Activated CD8-positive, alpha-beta T cell treated with anti-CD3 and anti-CD28 coated beads for 36 hours (primary cell): ENCODE results near the gene SCUBE2. TPM values are rescaled to one million over a fixed set of nuclear protein-coding genes. Genes with fewer than 3 reads are reported as not detected.

ENCODE experiments used
- ATAC-seq: fragments of 200-7000 bp; cut with Tn5 transposase; one replicate; pipeline ENCODE4 v1.10.0; 2021; ENCODE audit warnings: mild to moderate bottlenecking, moderate library complexity
- CTCF ChIA-PET: fragments of 350-600 bp; sonication (Branson Sonifier 250); formaldehyde crosslinking; loops from one replicate; lab custom pipeline; 2021; ENCODE audit warnings: antibody characterized with exemption; lab: Charles Lee
- POLR2A ChIA-PET: fragments of 350-600 bp; sonication (Branson Sonifier 250); formaldehyde crosslinking; loops from one replicate; lab custom pipeline; 2021; ENCODE audit warnings: antibody characterized with exemption; lab: Charles Lee
- DNase-seq: peaks from one replicate; pipeline ENCODE4 v3.0.0-alpha.2; 2020
- H3K27ac Mint-ChIP-seq: one replicate; pipeline ENCODE4 v1.8.0; 2021; ENCODE audit warnings: mild to moderate bottlenecking, mixed read lengths
- H3K27me3 Mint-ChIP-seq: one replicate; pipeline ENCODE4 v1.8.0; 2021; ENCODE audit warnings: mixed read lengths
- H3K36me3 Mint-ChIP-seq: one replicate; pipeline ENCODE4 v1.8.0; 2021; ENCODE audit warnings: low read depth, mixed read lengths
- H3K4me1 Mint-ChIP-seq: one replicate; pipeline ENCODE4 v1.8.0; 2021; ENCODE audit warnings: low read depth, mixed read lengths
- H3K4me3 Mint-ChIP-seq: one replicate; pipeline ENCODE4 v1.8.0; 2021; ENCODE audit warnings: mild to moderate bottlenecking, moderate library complexity, mixed read lengths
- H3K9me3 Mint-ChIP-seq: one replicate; pipeline ENCODE4 v1.8.0; 2021; ENCODE audit warnings: mixed read lengths
- intact Hi-C: fragments of 100-400 bp; cut with micrococcal nuclease; formaldehyde crosslinking; loops from one replicate; pipeline ENCODE4 v1.10.0; 2022
- total RNA-seq, 2 experiments: library from RNA; stranded (reverse); gene quantifications; one replicate each; pipeline ENCODE4 v1.2.3, GENCODE V29; 2021
- TF ChIP-seq, protein P1 (sequence below): fragments of 200-600 bp; IDR thresholded peaks from one replicate; pipeline ENCODE4 v1.8.0; 2022; ENCODE audit warnings: antibody characterized with exemption, mild to moderate bottlenecking

The SCUBE2 gene
- not detected for total RNA-seq

DNA sequence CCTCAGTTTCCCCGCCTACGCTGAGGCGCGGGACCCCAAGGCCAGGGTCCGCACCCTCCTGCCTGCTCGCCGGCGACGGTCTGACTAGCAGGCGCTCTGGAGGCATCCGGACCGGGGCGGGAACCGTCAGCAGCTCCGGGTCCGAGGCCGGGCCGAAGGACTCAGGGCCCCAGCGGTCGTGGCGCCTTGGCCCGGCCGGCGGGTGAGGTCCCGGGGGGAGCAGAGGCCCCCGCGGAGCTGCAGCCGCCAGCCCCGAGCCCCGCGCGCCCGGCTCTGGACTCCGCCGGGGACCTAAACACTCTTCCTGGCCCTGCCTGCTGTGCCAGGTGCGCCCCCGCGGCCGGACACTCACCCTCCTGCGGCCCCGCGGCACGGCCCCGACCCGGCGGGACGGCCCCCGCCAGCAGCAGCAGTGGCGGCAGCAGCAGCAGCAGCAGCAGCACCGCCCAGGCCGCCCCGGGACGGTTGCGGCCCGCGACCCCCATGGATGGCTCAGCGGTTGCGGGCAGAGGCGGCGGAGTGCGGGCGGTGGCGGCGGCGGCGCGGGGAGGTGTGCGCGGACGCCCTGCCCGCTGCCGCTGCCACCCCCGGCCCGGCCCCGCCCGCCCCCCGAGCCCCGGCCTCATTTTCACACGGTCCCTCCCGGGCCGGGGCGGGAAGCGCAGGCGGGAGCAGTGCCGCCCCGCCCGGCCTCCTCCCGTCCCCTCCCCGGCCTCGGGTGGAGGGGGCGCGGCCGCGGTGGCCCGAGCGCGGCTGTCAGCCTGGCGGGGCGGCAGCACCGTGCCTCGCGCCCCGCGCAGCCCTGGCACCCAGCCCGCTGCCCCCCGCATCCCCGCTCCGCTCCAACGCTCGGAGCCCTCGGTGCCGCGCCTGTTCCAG, at the start of gene SCUBE2:
Gene SCUBE2, minus strand, starts transcription at position 556 of the 879 bp plus-strand sequence. Its CDS starts 71 bp downstream, at position 485.
- ATAC-seq (peak; percentile 42), DNase-seq (no peak)
- ChIA-PET CTCF (interaction anchor here (1.3 to 1.9 kb wide), 2 partner anchors 16 to 32 kb away, joined by 3 to 4 read pairs; no protein-coding TSS in a partner anchor), POLR2A (no interaction called here)
- Mint-ChIP-seq H3K27ac (no peak within 1 kb of the TSS), H3K27me3 (peaks cover 55% of the 10 kb centered on the region), H3K4me1 (no peaks in the 10 kb centered on the region), H3K36me3 (no peaks in the 10 kb centered on the region), H3K4me3 (no peak within 1 kb of the TSS), H3K9me3 (no peaks in the 10 kb centered on the region)
- intact Hi-C loops, result no loop called here
- TF ChIP-seq, protein P1, sequence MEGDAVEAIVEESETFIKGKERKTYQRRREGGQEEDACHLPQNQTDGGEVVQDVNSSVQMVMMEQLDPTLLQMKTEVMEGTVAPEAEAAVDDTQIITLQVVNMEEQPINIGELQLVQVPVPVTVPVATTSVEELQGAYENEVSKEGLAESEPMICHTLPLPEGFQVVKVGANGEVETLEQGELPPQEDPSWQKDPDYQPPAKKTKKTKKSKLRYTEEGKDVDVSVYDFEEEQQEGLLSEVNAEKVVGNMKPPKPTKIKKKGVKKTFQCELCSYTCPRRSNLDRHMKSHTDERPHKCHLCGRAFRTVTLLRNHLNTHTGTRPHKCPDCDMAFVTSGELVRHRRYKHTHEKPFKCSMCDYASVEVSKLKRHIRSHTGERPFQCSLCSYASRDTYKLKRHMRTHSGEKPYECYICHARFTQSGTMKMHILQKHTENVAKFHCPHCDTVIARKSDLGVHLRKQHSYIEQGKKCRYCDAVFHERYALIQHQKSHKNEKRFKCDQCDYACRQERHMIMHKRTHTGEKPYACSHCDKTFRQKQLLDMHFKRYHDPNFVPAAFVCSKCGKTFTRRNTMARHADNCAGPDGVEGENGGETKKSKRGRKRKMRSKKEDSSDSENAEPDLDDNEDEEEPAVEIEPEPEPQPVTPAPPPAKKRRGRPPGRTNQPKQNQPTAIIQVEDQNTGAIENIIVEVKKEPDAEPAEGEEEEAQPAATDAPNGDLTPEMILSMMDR, result no peak

DNA sequence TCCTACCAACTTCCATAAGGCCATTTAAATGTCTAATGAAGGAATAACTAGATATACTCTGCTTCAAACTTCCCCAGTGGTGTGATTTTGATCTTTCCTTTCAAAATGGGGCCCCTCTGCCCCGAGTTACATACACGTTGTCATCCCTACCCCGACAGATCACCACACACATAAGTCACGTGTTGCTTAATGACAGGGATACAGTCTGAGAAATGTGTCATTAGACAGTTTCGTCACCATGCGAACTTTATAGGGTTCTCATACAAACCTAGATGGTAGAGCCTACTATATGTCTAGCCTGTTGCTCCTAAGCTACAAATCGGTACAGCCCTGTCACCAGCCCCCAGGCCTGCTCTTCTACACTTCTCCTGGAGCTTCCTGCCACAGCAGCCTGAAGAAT, 49.8 kb upstream of the SCUBE2 start:
- H3K4me3 Mint-ChIP-seq, result no peak overlapping the region
- peaks cover 12% of the 10 kb centered on the region for H3K36me3 Mint-ChIP-seq
- POLR2A ChIA-PET, result no interaction called here
- no peaks in the 10 kb centered on the region for H3K9me3 Mint-ChIP-seq
- H3K27me3 Mint-ChIP-seq, result no peaks in the 10 kb centered on the region
- ATAC-seq (no peak), DNase-seq (no peak)
- peaks cover 8% of the 10 kb centered on the region for H3K4me1 Mint-ChIP-seq
- CTCF ChIA-PET, result interaction anchor here (2.6 kb wide), 1 partner anchor 365 kb away, joined by 8 read pairs; no protein-coding TSS in a partner anchor
- intact Hi-C loops, result no loop called here
- TF ChIP-seq, protein P1, result no peak
- no peak overlapping the region for H3K27ac Mint-ChIP-seq

DNA sequence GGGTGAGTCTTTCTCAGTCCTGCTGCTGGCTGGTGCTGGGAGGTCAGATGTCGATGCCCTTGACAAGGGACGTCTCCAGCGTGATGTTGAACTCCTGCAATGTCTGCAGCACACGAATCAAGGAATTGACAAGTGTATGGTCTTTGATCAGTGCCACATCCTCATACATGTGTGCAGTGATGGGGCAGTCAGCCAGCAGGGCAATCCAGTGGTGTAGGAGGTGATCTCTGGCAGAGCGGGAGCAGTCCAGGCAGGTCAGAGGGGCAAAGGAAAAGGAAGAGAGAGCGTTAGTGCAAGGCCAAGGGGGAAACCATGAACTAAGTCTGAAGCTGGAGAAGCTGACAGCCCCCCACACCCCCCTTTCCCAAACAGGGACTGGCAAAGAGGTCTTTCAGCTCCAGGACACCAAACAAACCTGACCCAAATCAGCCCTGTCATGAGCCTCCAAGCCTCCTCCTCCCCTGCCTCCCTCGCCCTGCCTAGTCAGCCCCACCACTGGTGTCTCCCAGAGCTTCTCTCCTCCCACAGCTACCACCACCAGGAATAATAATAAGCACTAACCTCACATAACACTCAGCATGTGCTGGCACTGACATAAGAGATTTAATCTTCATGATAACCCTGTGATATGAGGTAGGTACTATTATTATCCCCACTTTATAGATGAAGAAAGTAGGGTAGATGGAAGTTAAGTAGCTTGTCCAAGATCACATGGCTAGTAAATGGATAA, 48.4 kb upstream of the SCUBE2 start:
- TF ChIP-seq, protein P1, result no peak
- intact Hi-C loops, result loop anchor here (10.0 kb wide), 1 partner anchor 225 kb away; the partner anchor contains the start of gene AKIP1
- ATAC-seq (no peak), DNase-seq (no peak)
- no peaks in the 10 kb centered on the region for H3K9me3 Mint-ChIP-seq
- peaks cover 8% of the 10 kb centered on the region for H3K4me1 Mint-ChIP-seq
- H3K27ac Mint-ChIP-seq, result peak overlapping the region; percentile 6
- H3K4me3 Mint-ChIP-seq, result no peak overlapping the region
- POLR2A ChIA-PET, result no interaction called here
- H3K36me3 Mint-ChIP-seq, result peaks cover 7% of the 10 kb centered on the region
- H3K27me3 Mint-ChIP-seq, result no peaks in the 10 kb centered on the region
- CTCF ChIA-PET, result interaction anchor here (0.7 to 4.5 kb wide), 5 partner anchors 11 to 367 kb away, joined by 3 to 108 read pairs (median 8); partner anchors contain the start of gene AKIP1

DNA sequence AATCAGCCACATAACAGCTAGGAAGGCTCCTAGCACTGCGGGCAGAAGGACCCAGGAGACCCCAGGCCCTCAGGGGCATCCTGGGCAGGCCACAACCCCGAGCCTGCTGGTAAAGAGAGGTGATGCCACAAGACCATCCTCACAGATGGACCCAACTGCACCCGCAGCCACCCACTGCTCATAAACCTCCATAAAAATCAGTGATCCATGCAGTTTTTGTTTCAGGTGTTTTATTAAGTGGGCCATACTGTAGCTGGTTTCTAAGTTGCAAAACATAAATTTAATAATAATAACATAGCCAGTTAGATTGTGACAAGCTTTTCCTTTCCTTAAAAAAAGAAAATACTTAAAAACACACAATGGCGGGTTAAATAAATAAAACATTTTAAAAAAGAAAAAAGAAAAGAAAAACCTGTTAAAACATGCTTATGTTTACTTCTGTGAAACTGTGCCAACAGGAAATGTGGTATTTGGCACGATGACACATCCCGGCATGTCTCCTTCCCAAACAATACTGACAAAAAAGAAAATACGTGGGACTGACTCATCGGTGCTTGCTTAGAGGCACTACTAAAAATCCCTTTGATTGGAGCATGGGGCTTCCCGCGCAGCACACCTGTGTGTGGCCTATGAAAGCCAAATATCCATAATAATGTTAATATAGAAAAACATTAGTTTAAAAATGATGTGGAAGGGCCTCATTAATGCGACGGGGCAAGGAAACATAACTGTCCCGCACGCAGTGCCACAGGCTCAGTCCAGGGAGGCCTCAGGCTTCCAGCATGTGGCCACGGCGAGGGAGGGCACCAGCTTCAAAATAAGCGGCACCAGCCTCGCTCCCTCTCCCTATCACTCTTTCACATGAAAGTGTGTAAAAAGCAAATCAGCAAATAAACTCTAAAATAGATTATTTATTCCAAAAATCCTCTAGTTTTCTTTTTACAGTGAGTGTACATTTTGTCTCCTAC, 47.5 kb upstream of the SCUBE2 start:
- Mint-ChIP-seq H3K4me1 (peaks cover 8% of the 10 kb centered on the region), H3K9me3 (no peaks in the 10 kb centered on the region), H3K27me3 (no peaks in the 10 kb centered on the region), H3K36me3 (peaks cover 5% of the 10 kb centered on the region), H3K4me3 (no peak overlapping the region), H3K27ac (no peak overlapping the region)
- intact Hi-C loops, result loop anchor here (10.0 kb wide), 1 partner anchor 224 kb away; the partner anchor contains the start of gene AKIP1
- ChIA-PET POLR2A (no interaction called here), CTCF (interaction anchor here (1.0 to 4.5 kb wide), 34 partner anchors 9 to 380 kb away, joined by 3 to 108 read pairs (median 8); partner anchors contain the start of genes AKIP1 and TMEM9B)
- TF ChIP-seq, protein P1, result no peak
- peak; percentile 21 for DNase-seq
- ATAC-seq, result no peak
